GM19324 (cell line): ENCODE results near the gene MPND.
A peak's percentile ranks its signal among the peaks of the same experiment; 100 is the strongest.

Experiments
- ATAC-seq: cut with Tn5 transposase; IDR thresholded peaks from one replicate; pipeline ENCODE4 v1.9.1; 2021; ENCODE audit warnings: mild to moderate bottlenecking, moderate library complexity; ENCODE audit not compliant: unreplicated experiment, low FRiP score

Gene MPND

DNA sequence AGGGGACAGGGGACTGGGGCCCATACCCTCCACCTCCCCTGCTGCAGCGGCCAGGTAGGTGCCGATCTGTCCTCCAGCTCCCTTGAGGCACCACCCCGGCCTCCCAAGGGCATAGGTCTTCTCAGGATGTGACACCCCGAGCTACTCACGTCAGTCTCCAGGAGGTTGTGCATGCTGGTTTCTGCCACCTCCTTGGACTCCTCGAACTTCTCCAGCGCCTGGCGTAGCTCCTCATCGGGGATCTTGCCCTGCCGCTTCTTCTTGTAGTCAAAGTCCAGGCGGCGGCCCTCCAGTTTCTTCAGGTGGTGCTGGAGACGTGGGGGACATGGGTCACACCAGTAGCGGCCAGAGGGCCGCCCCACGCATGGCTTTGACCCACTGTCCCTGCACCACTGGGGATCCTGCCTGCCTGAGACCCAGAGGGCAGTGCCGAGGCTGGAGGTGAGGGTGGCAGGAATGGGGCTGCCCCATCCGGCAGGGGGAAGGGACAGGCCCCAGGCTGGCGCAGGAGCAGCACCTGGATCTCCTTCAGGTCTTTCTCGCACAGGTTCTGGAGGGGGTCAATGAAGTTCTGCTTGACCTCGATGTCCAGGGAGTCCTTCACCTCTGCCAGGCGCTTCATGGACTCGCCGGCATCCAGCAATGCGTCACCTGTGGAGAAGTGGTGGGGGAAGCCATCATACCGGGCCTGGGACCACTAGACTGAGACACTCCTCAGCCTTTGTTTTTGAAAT lies 20.4 kb downstream of the MPND start:
- ATAC-seq = no peak

DNA sequence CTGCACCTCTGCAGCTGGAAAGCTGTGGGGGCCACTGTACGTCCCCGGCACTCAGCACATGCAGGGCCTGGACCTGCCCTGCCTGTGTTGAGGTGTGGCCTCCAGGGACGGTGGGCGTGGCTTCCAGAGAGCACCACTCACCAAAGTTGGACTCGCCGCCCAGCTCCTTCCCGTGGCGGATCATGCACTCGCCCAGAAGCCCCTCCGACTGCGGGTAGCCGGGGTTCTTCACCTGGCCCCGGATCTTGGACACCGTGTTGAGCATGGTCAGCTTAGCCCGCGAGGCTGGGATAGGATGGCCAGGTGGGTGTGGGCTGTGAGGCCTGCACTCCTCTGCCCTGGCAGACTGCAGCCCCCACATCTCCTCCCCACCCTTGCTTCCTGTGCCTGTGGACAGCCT lies 22.0 kb downstream of the MPND start:
- no peak for ATAC-seq

DNA sequence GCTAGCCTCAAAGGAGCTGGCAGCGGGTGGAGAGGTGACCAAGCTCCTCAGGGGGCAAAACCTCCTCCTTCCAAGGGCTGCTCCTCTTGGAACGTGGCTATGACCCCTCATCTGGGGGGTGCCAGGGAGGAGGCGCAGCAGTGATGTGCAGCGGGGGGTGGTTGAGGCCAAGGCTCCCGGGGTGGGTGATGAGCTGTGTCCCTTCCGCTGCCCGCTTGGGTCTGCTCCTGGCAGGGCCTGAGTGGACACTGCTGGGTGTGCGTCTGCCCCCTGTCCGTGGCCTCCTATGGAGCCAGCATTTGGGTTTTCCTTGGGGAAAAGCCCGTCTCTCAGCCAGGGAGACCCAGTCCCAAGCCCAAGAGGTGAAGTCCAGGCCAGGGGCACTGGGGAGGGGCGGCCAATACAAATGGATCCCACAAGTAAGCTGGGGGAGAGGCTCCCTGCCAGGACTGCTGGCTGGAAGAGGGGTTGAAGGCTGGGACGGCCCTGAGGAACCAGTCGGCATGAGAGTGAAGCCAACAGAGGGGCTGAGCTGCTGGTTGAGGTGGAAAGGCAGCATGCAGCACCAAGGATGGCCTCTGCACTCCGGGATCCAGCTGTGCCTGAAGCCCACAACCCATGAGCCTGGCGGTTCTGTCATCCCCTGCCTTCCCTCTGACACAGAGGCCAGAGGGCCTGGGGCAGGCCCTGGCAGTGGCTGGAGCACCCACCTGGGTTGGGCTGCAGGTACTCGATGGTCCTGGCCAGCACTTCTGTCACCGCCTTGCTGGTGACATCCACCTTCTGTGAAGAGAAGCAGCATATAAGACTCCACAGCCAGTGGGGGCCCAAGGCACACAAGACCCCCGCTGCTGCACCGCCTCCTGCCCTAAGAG lies 22.7 kb downstream of the MPND start:
- no peak for ATAC-seq

- no peak for ATAC-seq
These were observed 23.4 kb downstream of the MPND start for GRCh38 chr19:4366666-4367335.

GRCh38 chr19:4367336-4367723 lies 24.0 kb downstream of the MPND start:
- ATAC-seq = no peak

- no peak for ATAC-seq
These were observed 24.4 kb downstream of the MPND start for GRCh38 chr19:4367781-4368127.

- ATAC-seq = no peak
These were observed 24.9 kb downstream of the MPND start for GRCh38 chr19:4368128-4368820.

- ATAC-seq = peak; percentile 58
These were observed 25.9 kb downstream of the MPND start for GRCh38 chr19:4369109-4369887.

DNA sequence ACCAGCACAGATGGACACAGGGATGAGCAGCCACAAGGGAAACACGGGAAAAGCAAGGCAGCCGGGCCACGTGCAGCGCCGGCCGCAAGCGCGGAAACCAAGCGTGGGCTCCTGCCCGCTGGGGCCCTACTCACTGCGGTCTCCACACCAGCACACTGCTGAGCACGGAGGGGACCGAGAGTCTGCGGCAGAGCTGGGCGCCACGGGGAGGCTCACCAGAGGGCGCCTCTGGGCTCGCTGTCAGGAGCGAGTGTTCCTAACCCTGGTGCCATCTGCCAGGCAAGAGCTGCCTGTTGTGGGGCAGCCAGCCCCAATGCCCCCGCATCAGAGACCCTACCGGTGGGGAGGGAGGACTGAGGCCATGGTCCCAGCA lies 26.5 kb downstream of the MPND start:
- ATAC-seq = peak; percentile 46

GRCh38 chr19:4370418-4371041 lies 27.2 kb downstream of the MPND start:
- no peak for ATAC-seq

- ATAC-seq = no peak
These were observed 28.1 kb downstream of the MPND start for GRCh38 chr19:4371247-4372164.

GRCh38 chr19:4372165-4373012 lies 29.0 kb downstream of the MPND start:
- ATAC-seq = no peak

GRCh38 chr19:4373013-4373367 lies 29.6 kb downstream of the MPND start:
- no peak for ATAC-seq

DNA sequence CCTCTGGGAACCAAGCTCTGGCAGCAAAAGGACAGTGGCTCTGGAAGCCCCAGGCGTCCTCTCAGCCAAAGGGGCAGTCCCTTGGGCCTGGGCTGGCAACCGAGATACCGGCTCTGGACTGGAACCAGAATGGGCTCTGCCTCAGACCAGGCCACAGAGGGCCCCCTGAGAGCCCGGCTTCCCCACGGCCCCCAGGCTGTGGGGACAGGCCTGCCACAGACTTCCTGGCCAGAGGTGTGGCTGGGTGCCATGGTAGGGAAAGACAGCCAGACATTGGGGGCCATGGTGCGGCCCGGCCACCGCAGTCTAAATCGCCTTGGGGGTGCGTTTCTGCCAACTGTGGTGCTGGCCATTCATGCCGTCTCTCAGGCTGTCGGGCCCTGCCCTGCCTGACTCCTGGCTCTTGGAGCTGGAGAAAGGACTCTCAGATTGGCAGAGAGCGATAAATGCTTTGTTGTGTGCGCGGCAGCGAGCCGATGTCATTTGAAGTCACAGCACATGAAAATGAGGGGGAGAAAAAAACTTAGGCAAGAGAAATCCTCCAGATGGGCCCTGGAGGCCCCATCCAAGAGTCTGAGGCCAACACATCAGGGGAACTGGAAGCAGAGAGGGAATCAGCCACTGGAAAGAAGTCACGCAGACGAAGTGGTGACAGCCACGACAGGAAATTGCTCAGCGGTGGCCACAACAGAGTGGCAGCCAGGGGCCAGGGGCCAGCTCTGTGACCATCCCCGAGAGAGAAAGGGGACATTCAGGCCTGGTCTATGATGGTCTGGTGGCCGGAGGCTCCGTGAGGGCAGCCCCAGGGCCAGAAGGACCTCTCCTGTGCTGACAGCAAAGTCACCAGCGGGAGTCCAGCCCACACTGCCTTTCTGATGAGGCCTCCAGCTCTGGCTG lies 30.5 kb downstream of the MPND start:
- no peak for ATAC-seq

GRCh38 chr19:4374498-4375163 lies 31.3 kb downstream of the MPND start:
- ATAC-seq = no peak
